ENCODE data around the gene C11orf52.

The C11orf52 gene

DNA sequence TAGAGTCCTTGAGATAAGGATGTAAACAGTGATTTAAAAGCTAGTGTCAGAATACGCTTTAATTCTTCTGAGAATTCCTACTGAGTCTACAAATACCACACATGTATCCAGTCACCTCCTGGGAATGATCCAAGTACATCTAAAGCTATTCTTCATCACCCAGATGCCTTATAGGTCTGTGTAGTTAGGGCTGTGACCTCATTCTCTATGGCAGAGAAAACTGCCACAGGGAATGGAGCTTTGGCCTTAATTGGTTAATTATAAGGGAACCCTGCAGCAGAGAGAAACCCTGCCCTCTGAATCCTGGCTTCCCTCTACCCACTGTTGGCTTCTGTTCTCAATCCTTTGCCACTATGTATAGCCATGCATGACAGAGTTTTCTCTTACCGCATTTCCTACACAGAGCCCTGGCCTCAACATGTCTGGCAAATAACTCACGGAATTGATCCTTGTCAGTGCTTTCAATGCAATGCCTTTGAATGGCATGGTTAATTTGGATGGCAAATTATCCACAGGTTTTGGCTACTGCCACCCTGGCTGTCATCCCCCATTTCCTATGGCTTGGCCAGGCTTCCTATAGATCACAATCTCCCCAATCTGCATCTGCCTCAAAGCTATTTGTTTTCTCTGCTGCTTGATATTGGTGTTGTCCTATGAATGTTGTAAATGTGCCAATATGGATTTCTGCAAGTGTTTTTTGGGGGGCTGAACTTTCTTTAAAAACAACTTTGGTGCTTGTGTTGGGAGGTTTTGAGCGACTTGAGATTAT, 21.3 kb downstream of the C11orf52 start:
- no peak for DNase-seq

DNA sequence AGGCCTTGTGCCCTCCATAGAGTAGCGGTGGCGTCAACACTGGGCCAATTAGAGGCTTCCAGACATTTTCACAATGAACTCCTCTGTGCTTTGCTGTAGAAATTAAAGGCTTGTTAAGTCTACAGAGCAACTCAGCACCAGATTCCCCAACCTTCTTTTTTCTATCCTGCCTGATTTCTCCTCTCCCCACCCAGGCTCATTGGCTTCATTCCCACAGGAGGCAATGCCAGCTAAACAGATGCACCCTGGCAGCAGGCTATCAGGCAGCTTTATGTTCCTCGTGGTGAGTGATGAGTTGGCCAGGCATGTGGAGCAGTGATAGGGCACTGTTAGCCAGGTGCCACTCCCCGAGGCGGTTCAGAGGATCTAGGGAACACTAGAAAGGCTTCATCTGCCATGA, 23.2 kb downstream of the C11orf52 start:
- no peak for DNase-seq

DNA sequence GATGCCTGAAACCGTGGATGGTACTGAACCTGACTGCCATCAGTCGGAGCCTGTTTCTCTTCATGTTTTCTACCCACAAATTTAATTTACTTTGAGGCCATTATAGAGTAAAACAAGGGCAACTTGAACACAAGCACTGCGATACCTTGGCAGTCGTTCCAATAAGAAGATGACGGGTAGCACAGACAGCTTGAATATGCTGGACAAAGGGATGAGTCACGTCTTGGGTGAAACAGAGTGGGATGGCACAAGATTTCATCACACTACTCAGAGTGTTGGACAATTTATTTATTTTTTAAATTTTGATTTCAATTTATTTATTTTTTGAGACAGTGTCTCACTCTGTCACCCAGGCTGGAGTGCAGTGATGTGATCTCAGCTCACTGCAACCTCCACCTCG, 24.1 kb downstream of the C11orf52 start:
- DNase-seq = no peak

DNA sequence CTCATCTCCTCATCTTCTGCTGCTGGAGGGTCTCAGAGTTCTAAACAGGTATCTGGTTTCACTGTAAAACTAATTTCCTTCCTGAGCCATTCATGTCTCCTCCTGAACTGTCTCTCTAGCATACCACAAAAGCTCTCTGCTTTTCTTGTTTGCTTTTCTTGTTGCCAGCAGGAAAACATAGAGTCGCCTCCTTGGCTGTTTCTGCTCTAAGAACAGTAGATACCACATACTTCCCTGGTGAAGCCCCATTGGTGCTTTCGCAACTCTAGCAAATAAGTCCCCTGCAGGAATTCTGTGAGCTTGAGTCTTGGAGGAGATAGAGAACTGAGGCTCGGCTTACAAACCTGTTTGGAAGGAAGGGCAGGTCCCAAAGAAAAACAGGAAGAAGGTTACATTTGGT, 25.4 kb downstream of the C11orf52 start:
- no peak for DNase-seq

DNA sequence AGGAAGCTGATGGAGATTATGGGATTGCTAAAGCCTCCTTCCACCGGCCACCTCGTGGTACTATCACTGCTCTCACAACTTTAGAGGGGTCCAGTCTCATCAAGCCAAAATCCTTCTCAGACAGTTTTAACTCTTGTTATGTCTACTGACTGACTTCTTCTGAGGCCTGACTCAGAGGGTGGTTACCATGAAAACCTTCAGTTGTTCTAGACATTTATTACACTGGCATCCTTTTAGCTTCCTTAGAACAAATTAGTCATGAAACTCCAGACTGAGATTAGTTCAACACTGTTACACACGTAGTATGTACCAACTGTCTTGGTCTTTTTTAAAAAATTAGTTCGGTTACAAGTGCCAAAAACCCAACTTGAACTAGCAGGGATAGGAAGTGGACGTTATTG, 25.9 kb downstream of the C11orf52 start:
- no peak for DNase-seq

DNA sequence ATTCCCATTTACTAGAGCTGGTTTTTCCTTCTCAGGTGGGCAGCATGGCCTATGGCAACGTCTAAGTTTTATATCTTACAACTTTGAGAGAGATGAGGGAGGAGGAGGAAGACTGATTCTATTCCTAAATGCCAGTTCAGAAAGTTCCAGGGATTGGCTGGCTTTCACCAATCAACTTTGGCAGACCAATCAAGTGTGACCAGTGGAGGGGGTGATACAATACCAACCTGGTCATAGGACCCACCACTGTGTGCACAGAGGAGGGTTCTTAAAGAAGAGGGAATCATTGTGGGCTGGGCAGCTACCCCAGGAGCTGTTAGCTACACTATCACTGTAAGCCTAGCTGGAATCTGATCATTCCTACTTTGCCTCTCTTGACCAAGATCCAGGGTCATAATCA, 26.5 kb downstream of the C11orf52 start:
- no peak for DNase-seq

DNA sequence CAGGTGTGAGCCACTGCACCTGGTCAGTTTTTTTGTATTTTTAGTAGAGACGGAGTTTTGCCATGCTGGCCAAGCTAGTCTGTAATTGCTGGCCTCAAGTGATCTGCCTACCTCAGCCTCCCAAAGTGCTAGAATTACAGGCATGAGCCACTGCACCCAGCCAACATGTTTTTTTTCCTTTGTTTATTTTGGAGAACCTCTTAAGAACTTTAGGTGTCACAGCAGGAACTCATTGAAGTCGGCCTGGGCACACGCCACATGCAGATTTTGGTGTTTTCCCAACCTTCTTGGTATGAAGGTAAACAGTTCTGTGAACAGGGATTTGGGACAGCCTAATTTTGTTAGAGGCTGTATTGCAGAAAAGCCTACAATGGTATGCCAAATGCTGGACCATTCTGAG, 27.8 kb downstream of the C11orf52 start:
- no peak for DNase-seq

DNA sequence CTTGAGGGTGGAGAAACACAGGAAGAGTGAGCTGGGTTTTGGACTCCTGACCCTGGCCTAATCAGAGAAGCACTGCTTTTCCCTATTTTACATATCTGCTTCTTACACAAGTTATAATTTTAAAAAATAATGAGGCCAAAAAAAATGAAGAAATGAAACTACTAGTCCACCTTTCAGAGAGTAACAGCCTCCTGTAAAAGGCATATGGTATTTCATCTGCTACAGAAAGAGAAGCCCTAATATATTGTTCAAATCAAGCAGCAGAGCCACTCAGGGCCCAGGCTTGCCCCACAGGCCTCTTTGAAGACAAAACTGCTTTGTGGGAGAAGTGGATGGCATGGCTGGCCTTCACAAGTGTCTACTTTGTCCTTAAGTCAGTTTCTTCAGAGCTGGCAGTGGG, 28.4 kb downstream of the C11orf52 start:
- DNase-seq = no peak

DNA sequence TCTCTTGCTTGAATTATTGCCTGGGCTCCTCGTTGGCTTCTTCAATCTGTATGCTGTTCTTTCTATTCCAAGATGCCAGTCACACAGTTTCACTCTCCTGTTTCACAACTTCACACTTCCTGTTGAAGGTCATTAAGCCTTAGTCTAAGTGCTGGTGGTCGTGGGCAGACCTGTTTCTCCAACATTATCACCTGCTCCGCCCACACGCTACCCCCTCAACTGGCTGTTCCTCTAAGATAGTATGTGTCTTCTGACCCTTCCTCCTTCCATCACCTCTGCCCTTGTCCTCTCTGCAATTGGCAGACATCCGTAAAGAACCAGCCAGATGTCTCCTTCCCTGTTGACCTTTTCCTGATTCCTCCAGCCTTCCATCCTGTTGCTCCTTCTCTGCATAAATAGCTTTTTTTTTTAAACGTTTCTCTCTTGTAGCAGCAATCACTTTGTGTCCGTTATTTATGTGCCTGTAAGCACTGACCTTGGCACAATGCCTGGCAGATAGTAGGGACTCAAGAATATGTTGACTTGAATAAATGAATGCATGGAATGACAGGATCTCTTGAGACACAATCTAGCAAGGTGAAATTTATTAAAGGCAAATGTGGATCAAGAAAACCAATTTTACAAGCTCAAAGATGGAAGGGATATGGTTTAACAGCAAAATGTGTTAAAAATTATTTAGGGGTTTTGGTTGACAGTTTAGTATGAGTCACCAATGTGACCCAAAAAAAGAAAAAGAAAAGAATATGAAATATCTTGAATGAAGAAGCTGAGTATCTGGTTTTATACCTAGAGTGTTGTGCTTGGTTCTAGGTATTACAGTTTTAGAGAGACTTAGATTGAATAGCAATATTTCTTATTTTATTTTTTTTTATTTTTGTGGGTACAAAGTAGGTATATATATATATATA, 31.1 kb downstream of the C11orf52 start:
- no peak for DNase-seq

DNA sequence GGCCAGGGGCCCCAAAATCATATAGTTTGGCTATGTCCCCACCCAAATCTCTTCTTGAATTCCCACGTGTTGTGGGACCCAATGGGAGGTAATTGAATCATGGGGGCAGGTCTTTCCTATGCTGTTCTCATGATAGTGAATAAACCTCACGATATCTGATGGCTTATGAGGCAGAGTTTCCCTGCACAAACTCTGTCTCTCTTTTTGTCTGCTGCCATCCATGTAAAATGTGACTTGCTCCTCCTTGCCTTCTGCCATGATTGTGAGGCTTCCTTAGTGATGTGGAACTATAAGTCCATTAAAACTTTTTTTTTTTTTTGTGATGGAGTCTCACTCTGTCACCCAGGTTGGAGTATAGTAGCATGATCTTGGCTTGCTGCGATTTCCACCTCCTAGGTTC, 32.9 kb downstream of the C11orf52 start:
- no peak for DNase-seq

DNA sequence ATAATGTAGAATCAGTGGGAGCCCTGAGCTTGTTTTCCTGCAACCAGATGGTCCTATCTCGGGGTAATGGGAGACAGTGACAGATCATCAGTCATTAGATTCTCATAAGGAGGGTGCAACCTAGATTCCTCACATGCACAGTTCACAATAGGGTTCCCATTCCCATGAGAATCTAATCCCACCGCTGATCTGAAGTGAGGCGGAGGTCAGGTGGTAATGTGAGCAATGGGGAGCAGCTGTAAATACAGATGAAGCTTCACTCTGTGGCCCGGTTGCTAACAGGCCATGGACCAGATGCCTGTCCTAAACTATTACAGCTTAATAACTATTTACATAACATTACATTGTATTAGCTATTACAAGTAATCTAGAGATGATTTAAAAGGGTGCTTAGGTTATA, 35.4 kb downstream of the C11orf52 start:
- no peak for DNase-seq

DNA sequence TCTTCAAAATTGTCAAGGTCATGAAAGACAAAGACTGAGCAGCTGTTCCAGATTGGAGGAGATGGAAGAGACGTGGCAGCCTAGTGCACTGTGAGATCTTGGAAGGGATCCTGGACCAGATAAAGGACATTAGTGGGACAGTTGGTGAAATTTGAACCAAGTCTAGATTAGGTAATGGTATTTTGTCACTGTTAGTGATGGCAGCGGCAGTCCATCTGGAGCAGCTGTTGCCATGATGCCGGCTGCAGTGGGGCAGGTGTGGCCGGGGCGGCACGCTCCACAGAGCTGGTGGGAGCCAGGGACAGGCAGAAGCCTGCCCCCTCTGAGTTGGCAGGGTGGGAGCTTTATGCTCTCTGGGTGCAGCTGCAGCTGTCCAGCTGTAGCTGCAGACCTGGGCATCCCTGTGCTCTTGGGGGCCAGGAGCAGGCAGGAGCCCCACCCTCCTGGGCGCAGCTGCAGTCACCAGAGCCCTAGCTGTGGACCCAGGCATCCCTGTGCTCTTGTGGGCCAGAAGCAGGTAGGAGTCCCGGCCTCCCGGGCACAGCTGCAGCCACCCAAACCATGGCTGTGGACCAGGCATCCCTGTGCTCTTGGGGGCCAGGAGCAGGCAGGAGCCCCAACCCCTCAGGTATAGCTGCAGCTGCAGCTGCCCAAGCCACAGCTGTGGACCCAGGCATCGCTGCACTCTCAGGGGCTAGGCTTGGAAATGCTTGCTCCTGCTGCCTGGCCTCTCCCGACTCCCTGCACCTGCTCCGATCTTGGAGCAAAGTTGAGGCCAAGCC, 39.1 kb downstream of the C11orf52 start:
- no peak for DNase-seq

DNA sequence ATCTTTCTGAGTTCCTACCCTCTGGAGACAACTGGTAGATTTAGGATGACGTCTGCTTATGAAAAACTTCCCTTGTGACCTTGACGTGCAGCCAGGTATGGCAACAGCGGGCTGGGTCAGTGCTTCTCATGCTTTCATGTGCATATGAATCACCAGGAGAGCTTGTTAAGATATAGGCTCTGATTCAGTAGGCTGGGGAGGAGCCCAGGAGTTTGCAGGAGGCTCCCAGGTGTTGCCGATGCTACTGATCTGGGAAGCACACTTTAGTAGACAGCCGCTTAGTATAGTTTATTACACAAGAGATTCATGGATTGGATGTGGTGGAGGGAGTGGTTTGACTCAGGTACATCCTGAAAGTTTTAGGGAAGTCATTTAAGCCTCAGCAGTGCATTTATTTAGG, 42.2 kb downstream of the C11orf52 start:
- no peak for DNase-seq

DNA sequence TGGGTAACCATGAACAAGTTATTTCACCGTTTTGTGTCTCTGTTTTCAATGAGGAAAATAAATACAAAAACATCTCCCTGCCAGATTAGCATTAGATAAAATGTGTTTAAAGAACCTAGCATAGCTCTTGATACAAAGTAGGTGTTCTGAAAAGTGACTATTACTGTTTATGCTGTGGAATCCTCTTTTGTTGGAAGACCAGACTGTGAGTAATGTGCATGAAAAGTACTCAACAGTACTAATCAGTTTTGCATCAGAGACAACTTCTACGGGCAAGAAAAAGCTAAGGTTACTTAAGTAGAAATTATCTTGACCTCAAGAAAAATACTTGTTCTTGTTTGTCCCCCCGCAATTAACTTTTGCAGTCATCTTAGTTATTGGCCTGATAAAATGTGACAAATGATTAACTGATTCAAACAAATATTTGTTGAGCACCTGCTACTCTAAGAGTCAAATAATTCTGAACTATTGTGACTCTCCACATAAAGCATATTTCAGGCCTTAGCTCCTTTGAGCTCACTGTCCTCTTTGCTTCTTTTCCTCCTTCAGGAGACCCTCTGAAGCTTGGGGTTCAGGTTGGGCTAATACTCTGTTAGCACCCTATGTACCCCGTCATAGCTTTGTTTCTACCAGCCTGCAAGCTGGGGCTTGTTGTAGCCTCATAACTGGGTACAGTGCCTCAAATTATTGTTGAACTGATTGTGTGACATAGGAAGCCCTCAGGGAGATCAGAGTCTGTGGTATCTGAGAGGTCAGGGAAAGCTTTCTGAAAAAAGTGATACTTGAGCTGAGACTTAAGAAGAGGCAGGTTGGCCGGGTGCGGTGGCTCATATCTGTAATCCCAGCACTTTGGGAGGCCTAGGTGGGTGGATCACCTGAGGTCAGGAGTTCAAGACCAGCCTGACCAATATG, 42.9 kb downstream of the C11orf52 start:
- no peak for DNase-seq

DNA sequence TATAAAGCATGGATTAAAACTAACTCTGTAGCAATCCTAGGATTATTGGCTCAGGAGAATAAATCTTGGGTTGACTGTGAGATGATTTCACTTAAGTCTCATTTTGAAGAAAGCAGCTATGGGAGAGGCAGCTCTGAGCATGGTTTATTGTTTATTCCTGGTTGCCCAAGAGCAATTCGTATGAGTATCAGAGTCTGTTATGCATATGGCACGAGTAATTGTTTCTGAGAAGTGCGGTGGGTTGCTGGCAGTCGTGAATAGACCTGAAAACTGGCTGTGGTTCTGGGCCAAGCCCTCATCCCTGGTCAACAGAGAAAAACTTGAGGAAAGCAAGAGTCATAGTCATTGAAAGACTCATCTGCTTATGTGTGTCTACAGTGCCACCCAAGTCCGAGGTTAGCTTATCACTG, 45.2 kb downstream of the C11orf52 start:
- no peak for DNase-seq

DNA sequence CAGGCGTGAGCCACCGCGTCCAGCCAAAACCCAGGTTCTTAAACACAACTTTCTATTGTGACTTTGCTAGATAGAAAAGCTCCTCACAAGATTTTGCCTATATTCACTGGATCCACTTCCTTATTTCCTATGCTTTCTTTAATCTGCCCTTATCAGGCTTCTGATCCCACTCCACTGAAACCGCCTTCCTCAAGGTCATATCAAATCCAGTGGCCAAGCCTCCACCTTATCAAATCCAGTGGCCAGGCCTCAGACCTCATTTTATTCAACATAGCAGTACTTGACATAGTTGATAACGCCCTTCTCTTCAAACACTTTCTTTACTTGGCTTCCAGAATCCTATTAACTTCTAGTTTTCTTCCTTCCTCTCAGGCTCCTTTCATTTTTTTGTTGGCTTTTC, 48.0 kb downstream of the C11orf52 start:
- DNase-seq = no peak

DNA sequence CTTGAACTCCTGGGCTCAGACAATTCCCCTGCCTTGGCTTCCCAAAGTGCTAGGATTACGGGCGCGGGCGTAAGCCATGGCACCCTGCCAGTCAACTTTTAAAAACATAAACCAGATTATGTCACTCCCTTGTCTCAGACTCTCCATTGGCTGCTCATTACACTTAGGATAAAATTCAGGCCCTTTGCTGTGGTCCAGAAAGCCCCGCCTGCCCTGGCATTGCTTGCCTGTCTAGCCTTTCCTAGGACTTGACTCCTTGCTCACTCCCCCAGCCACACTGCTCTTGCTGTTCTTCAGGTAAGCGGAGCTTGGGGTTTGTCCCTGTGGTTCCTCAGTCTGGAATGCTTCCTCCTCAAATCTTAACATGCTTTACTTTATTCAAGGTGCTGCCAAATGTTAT, 48.9 kb downstream of the C11orf52 start:
- DNase-seq = no peak

DNA sequence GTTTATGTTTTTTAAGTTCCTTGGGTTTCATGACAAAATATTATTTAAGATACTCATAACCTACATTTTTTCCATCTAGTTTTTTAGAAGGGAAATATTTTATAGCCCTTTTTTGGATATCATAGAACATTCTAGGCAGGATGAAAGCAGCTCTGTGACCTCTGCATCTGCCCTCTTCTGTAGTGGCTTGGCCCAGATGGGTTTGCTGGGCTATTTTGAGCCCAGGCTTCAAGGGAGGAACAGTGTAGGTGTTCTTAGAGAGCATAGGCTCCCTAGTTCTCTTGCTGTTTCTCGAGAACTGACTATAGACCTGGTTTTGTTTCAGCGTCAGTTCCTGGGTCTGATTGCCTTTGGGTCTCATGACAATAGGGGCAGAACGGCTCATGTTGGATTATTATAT, 50.6 kb downstream of the C11orf52 start:
- DNase-seq = no peak

DNA sequence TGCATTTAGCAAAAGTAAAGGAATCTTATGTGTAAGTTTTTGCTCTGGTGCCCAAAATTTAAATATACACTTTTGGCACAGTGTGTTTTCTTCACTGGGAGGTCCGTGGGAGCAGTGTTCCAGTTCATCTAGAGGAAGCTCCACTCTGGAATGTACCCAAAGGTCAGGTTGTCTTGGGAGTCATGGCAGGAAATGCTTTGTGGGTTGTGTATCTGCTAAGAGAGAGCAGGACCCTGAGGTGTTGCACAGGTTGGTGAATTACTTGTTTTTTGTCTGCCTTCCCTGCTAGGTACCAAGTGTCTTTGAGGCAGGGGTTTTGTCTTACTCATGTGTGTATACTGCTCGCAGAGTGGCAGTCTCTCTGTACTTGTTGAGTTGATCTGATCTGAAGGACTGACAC, 55.7 kb downstream of the C11orf52 start:
- DNase-seq = no peak

DNA sequence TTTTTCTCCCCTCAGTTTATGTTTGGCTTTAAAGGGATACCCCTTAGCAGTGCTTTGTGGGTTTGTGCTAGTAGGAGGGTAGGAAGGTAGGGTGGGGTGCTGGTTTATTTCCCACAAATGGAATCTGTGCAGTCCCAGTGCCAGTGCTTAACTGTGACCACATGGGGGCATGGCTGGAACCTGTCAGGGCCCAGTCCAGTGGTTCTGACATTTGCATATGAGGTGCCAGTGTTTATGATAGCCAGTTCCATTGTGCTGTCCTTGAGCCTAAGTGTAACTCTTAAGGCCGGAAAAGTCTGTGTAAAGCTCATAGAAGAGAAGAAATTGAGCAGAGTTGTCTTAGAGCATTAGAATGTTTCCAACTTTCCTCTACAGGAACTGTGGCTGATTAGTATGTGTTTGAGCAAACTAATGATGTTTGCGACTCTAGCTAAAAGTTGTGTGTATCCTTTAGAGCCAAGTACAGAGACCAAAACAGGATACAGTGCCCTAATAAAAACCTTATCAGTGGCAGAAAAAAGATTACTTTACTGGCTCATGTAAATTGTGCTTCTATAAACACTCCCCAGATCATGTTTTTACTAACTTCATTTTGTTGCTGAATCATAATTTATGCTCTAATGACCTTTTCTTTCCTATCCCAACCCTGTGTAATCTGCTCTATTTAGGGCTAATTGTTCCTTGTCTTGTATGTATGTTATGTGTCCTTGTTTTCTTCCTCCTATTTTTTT, 56.5 kb downstream of the C11orf52 start:
- no peak for DNase-seq

DNA sequence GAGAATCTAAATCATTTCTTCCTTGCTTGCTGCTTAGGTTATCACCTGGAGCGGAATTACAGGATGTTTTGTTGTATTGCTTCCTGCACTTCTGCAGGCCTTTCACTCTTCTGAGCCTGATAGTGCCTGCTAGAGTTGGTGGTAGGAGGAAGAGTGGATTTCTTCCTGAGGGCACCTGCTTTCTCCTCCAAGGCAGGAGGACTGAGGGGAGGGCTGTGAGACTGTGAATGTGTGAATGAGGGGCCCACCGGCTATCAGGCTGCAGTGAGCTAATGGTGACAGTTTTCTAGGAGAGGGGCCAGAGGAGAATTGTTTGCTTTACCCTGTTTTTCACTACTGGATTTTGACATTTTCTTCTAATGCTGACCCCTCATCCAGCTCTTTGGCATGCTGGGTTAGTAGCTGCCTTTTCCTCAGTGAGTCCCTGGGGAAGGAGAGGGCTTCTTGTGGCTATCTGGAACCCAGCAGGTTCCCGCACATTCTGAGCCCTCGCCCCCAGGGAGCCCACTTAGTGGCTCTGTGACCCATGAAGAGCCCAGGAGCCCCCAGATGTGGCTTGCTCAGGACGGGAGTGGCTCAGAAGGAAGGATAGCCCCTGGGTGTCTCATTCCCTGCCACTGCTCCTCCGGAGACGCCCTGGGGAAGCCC, 57.5 kb downstream of the C11orf52 start:
- no peak for DNase-seq
